PC-3 (cell line): ENCODE results near the gene CUEDC1.

Experiments
- EZH2 ChIP-seq: fragments of 300-600 bp; sonication (generic); IDR thresholded peaks from one replicate; pipeline ENCODE4 v1.6.1; 2017; ENCODE audit warnings: antibody characterized with exemption, mild to moderate bottlenecking, low read length; ENCODE audit not compliant: unreplicated experiment
- EZH2phosphoT487 ChIP-seq: fragments of 300-600 bp; sonication (generic); IDR thresholded peaks from 2 replicates; pipeline ENCODE4 v1.6.1; 2018; ENCODE audit warnings: mild to moderate bottlenecking, antibody characterized with exemption, low read length, borderline replicate concordance
- TF ChIP-seq, protein P1 (sequence below): fragments of 300-600 bp; sonication (generic); conservative IDR thresholded peaks from 2 replicates; pipeline ENCODE4 v1.5.1; 2017; ENCODE audit warnings: antibody characterized with exemption, low read depth, mild to moderate bottlenecking, low read length

DNA sequence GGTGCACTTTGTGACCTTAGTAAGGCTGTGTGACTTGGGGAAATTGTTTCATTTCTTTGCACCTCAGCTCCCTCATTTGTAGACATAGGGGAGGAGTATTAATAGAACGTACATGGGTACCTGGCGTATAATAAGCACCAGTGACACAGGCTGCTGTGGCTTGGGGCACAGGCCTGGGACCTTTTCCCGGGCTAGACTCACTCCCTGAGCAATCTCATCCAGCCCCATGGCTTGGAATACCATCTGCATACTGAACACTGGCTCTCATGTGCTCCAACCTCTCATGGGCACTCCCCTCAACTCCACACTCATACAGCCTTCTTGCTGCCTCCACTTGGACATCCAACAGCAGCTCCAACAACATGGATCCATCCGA is 64.4 kb downstream of the CUEDC1 start:
- TF ChIP-seq, protein P1, sequence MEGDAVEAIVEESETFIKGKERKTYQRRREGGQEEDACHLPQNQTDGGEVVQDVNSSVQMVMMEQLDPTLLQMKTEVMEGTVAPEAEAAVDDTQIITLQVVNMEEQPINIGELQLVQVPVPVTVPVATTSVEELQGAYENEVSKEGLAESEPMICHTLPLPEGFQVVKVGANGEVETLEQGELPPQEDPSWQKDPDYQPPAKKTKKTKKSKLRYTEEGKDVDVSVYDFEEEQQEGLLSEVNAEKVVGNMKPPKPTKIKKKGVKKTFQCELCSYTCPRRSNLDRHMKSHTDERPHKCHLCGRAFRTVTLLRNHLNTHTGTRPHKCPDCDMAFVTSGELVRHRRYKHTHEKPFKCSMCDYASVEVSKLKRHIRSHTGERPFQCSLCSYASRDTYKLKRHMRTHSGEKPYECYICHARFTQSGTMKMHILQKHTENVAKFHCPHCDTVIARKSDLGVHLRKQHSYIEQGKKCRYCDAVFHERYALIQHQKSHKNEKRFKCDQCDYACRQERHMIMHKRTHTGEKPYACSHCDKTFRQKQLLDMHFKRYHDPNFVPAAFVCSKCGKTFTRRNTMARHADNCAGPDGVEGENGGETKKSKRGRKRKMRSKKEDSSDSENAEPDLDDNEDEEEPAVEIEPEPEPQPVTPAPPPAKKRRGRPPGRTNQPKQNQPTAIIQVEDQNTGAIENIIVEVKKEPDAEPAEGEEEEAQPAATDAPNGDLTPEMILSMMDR: no peak
- TF ChIP-seq EZH2: no peak
- TF ChIP-seq EZH2phosphoT487: no peak
